AG20443 (cell line): ENCODE data around the gene P2RY2.
"Not testable (repeated sequence)": the region's sequence is repeated elsewhere in the genome, so short reads cannot be mapped to it uniquely, and the experiment has no call there.

Experiments
- DNase-seq: peaks from one replicate; pipeline ENCODE4 v3.0.0; 2012; ENCODE audit warnings: low spot score, mixed read lengths

P2RY2 gene

DNA sequence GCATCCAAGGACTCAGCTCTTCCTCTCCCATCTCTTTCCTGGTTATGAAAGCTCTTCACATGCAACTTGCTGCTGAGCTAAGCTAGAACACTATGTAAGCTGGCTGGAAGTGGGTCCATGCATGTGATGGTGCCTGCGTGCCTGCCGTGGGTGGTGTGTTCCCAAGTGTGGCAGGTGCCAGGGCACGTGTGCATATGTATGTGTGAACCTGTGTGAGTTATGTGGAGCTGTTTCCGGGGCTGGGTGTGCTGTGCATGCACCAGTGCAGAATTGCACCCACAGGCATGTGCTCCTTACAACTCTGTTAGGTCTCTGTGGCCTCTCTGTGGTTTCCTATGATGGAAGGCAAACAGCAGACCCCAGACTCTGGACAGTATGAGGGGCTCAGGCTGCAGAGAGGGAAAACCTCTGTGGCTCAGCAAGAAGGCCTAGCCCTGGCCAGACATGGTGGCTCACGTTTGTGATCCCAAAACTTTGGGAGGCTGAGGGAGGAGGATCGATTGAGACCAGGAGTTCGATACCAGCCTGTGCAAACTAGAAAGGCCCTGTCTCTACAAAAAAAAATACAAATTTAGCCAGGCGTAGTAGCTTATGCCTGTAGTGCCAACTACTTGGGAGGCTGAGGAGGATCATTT lies 49.9 kb downstream of the P2RY2 start:
- DNase-seq, result no peak

GRCh38 chr11:73268671-73269271 lies 50.7 kb downstream of the P2RY2 start:
- DNase-seq, result no peak

- no peak for DNase-seq
Measured at GRCh38 chr11:73269459-73270015, 51.5 kb downstream of the P2RY2 start.

DNA sequence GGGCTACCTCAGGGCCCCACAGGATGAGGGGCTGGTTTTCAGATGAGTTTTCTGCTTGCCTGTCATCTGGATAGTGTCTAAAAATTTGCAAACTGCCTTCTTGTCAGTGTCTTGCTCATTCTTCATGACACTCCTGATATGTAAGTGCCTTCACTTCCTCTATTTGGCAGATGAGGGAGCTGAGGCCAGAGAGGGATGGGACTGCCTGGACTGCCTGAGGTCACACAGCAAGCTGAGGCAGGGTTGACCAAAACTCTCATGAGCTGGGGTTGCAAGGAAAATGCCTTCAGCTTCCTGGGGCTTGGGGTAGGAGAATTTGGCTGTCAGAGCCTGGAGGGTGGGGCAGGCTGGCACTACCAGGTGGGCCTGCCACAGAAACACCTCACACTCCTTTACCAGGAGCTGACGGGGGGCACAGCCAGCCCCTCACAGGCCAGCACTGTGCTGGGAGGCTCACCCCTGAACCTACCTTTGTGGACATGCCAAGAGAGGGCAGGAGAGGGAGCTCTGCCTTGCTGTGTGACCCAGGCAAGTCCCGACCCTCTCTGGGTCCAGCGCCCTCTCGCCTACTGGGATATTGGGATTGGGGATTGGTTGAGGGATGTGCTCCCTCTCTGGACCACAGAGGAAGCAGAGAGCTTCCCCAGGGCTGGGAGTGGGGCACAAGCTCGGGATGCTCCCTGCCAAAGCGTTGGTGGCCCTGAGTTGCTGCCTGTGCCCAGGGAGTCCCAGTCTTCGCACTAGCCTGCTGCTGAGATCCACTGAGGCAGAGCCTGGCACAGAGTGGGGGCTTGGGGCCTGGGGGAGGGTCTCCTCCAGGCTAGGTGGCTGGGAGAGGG lies 52.2 kb downstream of the P2RY2 start:
- DNase-seq, result no peak

- DNase-seq, result no peak
Measured at GRCh38 chr11:73270855-73271477, 52.9 kb downstream of the P2RY2 start.

- DNase-seq, result not testable (repeated sequence)
Measured at GRCh38 chr11:73271478-73271865, 53.4 kb downstream of the P2RY2 start.

DNA sequence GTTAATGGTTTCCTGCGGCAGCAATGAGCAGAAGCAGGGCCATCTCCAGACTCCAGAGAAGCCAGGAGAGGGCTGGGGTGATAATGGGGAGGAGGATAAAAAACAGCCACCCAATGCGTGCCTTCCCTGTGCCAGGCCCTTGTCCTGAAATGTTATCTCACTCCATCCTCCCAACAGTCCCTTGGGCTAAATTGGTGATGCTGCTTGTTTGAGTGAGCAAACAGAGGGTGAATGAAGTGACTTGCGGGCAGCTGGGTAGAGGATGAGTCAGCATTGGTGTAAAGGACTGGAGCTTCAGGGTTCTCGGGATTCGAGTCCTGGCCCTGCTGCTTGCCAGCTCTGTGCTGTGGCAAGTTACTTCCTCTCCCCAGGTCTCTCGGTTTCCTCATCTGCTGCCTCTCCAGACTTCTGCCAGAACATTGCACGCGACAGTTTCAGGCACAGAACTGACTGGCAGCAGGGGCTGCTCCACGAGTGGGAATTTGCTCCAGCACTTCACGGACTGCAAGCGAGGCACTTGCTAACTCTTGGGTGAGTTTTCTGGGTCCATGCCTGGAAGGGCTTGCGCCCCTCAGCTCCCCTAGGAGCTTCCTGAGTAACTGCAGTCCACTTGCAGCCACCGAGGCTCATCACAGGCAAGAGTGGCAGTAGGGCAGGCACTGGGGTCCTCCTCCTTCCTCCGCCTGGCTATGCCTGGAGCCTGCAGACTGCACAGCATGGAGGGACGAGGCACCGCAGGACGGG lies 54.0 kb downstream of the P2RY2 start, which contains the start of gene P2RY6:
TSS of gene P2RY6 (plus strand) at position 403 of the 744 bp plus-strand sequence. CDS start 24,181 bp downstream, outside the sequence.
- peak; percentile 61 for DNase-seq

DNA sequence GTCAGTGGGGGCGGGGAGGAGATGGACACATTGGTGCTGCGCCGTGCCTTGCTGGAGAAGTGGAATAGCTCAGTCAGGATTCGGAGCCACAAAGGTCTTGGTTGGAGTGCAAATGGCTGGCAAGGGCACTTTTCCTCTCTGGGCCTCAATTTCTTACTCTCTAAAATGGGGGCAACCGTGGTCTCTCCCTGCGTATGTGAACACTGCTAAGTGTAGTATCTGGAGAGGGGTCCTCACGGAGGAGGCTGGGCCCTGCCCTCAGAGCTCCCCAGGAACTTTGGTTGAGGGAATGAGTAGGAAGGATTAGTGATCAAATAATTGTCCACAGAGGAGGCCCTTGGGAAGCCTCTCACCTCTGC lies 54.6 kb downstream of the P2RY2 start:
- DNase-seq, result no peak

DNA sequence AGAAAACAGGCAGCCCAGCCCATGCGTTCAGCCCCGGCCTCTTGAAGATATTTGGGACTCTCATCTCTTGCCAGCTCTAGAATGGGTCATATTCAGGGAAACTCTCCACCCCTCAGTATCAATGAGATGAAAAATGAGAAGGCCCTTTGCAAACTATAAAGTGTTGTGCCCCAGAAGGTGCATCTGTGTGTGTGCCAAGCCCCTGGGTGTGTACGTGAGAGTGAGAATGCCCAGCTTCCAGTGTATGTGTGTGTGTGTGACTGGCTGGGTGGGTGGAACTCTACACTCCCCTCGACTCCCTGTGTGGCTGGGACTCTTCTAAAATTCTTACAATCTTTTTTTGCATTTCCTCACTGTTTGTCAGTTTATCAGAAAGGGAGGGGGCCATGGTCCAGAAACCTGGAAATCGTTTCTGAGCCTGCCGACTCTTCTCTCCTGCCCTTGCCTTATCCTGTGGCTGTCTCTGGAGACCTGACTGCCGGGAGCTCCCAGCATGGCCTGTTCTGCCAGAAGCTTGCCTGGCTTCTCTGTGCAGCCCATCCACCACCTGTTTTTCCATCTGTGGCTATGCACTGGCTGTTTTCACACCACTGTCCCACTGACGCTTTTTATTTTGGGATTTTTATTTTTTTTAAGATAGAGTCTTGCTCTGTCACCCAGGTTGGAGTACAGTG lies 55.3 kb downstream of the P2RY2 start:
- DNase-seq, result no peak

- not testable (repeated sequence) for DNase-seq
Measured at GRCh38 chr11:73274191-73274590, 56.1 kb downstream of the P2RY2 start.

DNA sequence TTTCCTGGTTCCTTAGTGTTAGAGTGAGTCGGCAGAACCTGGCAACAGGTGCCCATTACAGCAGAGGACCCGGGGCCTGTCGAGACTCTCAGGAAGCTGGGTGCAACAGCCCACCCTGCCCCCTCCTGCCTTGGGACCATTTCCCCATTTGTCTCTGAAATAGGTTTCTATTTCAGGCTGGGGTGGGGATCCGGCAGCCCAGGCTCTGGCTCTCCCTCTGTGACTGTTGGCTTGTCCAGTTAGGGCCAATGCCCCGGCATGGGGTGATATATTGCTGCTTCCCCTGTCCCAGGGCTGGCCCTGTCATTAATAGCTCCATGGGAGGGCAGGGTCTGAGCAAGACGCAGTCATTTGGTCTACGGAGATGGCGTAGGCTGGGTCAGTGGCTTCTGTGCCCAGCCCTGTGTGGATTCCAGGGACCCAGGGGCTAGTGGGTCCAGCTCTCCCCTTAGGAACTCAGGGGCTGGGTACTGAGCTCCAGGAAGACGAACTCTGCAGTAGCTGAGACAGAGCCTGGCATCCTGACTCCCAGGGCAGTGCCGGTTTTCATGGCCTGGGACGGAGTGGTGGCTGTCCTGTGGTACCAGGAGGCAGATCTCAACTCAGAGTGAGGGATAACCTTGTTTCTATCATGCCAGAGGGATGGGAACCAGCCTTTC lies 56.8 kb downstream of the P2RY2 start:
- no peak for DNase-seq

DNA sequence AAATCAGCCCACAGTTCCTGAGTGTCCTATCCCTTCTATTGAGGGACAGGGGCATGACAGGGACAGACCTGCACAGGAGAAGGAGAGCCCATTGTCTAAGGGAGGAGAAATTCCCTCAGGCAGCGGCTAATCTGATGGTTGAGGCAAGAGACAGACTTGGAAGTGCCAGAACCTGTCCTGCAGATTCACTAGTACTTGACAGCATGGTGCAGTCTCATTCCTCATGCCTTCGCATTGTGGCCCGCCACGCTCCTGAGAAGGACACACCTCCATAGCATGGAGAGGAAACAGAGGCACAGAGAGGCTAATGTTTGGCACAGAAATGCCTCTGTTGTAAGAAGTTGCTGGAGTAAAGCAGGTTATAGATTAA lies 57.3 kb downstream of the P2RY2 start:
- no peak for DNase-seq

DNA sequence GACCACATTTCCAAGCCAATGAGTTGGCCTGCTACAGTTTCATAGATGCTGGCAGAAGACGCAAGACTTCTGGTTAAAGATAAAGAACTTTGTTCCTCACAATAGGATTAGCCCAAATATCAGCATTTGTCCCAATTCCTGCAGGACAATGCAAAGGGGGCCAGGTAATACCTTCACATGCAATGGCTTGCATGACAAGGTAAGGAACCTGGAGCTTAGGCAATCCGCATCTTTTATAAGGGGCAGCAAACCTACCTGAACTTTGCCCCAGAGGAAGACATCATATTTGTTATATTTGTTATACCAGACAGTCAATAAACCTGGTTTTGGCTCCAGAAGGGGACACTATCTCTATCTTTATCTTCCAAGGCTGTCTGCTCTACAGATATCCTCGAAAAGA lies 59.4 kb downstream of the P2RY2 start:
- no peak for DNase-seq

DNA sequence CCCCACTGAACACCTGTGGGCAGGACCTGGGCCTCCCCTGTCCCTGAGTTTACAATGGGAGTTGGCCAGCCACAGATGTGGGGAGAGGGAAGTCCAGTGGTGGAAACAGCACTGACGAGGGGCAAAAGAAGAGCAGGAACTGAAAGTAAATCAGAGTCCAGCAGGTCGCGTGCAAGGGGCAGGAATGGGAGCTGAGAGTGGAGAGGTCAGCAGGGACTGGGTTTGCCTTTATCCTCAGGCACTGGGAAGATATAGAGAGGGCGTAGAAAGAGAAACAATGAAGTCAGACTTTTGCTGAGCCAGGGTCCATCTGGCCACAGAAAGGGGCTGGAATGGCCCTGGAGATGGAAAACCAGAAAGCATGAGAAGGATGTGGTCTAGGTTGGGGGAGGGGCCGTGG lies 62.5 kb downstream of the P2RY2 start:
- no peak for DNase-seq

- DNase-seq, result no peak
Measured at GRCh38 chr11:73281201-73281741, 63.2 kb downstream of the P2RY2 start.

- DNase-seq, result no peak
Measured at GRCh38 chr11:73281796-73282660, 63.9 kb downstream of the P2RY2 start.

GRCh38 chr11:73283276-73284000 lies 65.4 kb downstream of the P2RY2 start:
- no peak for DNase-seq

- no peak for DNase-seq
Measured at GRCh38 chr11:73284106-73284505, 66.0 kb downstream of the P2RY2 start.

GRCh38 chr11:73285721-73286120 lies 67.6 kb downstream of the P2RY2 start:
- no peak for DNase-seq
